Amygdala (tissue), 56 donors: Measurements from ENCODE around the gene CFAP70.
"Not testable (repeated sequence)": the region's sequence is repeated elsewhere in the genome, so short reads cannot be mapped to it uniquely, and the experiment has no call there.

ENCODE experiments used
- DNase-seq, 56 donors: peaks; one replicate each; lab custom pipeline; 2025; lab: John Stamatoyannopoulos, UW

The CFAP70 gene

DNA sequence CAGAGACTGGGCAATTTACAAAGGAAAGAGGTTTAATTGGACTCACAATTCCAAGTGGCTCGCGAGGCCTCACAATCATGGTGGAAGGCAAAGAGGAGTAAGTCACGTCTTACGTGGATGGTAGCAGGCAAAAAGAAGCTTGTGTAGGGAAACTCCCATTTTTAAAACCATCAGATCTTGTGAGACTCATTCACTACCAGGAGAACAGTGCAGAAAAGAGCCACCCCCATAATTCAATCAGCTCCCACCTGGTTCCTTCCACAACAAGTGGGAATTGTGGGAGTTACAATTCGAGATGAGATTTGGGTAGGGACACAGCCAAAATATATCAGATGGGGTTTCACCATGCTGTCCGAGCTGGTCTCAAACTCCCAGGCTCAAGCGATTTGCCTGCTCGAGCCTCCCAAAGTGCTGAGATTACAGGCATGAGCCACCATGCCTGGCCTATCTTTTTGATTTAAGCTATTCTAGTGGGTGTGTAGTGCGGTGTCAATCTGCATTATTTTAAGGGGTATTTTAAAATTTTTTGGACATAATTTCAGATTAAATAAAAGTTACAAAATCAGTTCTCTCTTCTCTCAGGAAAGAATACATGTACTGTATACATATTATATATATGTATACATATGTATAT lies 97.2 kb downstream of the CFAP70 start:
- DNase-seq: no peak

DNA sequence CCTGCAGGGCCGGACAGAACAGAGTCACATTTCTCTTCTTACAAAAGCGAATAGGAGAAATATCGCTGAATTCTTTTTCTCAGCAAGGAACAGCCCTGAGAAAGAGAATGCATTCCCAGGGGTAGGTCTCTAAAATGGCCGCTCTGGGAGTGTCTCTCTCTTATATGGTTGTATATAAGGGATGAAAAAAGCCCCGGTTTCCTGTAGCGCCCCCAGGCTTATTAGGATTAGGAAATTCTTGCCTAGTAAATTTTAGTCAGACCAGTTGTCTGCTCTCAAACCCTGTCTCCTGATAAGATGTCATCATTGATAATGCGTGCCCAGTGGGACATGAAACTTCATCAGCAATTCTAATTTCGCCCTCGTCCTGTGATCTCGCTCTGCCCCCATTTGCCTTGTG lies 100.1 kb downstream of the CFAP70 start:
- not testable (repeated sequence) for DNase-seq

DNA sequence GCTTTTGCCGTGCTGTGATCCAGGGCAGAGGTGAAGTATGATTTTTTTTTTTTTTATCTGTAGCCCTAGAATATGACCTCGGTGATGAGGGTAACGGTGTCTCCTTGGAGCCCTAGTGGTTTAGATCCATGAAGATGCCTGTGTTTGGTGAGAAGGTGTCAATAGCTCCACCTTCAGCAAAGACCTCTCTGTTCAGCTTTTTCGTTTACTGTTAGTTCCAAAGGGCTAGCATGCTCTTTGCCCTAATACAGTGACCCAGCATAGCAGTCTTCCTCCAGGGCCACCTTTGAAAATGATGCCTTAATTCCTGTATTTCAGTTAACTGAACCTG lies 105.5 kb downstream of the CFAP70 start:
- DNase-seq: no peak

DNA sequence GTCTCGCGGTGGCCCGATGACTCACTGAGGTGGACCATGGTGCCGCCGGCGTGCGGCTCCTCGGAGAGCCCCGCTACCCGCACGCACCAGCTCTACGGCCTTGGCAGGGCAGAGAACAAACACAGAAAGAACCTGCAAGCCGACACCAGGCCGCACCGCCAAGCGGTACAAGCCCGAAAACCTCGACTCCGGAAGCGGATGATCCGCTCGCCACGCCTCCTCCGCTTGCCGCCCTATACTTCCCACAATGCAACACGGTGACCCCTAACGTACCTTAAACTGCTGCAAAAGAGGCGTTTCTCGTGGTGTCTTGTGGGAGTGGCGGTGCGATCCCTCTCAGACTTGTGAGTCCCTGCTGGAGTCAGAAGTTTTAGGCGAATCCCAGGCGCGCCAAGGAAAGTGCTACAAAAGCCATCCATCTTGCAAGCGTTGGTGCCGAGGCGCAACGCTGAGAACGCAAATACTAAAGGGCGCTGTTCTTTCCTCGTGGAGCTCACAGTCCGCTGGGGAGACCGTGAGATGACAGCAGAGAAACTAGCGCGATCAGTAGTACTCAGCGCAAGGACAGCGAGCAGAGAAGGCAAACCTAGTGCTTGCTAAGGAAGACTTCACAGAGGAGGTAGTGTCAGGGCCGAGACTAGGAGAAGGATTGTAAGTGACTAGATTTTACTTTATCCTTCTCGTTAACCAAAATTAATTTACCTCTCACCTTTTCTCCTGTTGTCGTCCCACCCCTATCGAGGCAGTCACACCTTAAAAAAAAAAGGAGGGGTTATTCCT lies 106.0 kb downstream of the CFAP70 start, which contains the start of gene MRPS16:
Gene MRPS16 (minus strand): TSS at position 200 of the 780 bp plus-strand sequence. CDS start 162 bp downstream, at position 38.
- DNase-seq: peak; percentile 69 to 97 (median 90)

DNA sequence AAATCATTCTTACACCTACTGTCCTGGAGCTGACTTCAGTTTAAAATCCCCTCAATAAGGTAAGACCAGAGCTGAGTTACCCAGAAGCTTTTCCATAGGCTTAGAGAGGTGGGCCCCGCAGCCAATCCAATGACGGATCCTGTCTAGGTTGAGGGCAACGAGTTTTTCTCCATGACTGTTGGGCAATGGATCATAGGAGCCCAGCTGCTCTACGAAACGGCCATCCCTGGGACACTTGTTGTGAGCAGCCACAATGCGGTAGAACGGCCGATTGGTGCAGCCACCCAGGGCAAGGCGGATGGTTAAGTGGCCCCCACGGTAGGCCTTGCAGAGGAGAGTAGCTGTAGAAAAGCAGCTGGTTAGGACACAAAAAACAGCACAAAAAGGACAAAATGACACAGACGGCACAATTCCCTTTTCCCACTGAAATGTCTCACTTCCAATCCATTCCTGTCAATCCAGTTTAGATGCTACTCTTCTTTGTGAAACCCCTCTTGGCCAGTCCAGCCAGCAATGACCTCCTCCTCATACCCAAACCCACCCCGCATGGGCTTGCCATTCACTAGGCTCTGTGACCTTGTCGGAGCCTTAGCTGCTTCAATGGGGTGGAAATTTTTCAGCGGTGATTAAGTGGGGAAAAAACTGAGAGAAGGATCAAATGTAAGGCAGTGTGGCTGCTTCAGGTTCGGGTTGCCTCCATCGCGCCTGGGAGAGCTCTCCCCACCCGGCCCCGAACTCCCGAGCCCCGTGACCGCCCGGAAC lies 106.8 kb downstream of the CFAP70 start:
- DNase-seq: peak in 1 of 56 donors; percentile 30

DNA sequence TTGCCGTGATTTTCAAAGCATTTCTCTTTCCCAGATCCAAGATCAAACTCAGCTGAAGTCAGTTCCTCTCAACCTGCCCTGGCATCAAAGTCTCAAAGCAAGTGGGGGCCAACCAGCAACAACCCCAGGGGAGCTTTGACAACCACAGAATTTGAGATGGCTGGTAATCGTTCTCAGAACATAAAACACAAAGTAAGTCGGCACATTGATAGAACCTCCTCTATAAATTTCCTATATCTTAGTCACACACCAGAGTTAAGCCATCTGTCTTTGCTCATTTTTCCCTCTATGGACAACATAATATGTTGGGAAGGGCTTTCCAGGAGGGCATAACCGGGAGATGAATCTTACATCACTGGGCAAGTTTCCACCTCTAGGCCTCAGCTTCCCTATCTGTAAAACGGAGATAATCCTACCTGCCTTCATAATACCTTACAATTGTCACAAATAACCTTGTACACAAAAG lies 110.4 kb downstream of the CFAP70 start:
- no peak for DNase-seq

DNA sequence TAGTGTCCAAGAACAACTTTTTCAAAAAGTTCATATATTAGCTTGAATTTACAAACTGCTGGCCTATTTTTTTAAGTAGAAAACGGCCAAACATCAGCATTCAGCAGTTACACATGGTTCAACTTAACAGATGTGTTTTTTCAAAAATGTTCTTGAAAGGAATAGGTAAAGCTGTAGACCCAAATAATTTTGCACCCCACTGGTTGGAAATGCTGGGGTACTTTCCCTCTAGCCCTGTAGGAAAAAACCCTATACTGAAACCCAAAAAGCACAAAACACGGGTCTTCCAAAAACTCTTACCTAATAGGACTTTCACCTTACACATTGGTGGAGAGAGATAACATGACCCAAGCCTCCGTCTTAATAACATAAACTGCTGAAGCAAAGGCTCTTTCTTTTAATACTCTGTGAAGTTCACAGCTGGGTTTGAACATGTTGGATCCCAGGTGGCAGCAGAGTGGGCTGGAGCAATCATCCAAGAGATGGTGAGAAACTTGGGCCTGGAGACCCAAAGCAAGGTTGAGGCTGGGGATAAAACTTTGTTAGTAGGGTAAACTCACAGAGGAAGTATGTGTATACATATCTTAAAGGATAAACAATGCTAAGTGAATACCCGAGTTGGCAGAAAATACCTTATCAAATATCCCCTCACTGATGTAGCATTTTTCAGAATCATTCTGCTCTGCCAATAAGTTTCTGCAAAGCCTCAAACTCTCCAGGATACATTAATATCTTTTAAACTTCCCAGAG lies 111.0 kb downstream of the CFAP70 start:
- DNase-seq: no peak

DNA sequence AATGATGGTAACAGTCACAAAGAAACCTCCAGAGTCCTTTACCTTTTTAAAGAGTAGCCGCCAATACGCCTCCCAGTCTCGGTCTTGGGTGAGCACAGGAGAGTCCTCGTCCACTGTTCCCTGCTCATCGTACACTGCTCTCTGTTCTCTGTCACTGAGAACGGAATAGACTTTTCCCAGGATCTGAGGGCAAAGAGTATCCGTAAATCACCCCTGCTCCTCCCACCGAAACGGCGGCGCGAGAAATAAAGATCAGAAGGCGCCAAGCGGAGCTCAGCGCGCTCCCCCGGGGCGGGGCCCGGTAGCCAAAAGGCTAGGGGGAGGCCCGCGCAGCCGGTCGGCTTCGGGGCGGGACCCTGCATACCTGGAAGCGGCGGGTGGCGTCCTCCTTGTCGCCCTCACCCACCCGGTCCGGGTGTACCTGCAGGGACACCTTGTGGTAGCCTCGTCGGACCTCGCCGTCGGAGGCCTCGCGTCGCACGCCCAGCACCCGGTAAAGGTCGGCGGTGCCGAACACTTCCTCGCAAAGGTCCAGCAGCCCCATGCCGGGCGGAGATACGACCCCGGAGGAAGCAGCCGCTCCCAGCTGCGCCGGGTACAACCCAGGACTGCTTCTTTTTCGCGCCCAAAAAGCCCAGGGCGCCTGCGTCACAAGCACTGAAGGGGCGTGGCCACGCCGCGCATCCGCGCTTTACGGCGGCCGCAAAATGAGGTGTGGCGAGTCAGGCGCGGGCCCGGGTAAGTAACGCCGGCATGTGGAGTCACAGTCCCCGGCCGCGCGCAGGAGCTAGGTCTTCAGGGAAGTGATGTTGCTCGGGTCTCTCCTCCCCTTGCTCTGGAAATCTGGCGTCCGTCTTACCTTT lies 111.8 kb downstream of the CFAP70 start, which contains the start of gene DNAJC9:
Gene DNAJC9 (minus strand): TSS at position 610 of the 863 bp plus-strand sequence. CDS start 66 bp downstream, at position 544.
- peak; percentile 42 to 98 (median 86) for DNase-seq

DNA sequence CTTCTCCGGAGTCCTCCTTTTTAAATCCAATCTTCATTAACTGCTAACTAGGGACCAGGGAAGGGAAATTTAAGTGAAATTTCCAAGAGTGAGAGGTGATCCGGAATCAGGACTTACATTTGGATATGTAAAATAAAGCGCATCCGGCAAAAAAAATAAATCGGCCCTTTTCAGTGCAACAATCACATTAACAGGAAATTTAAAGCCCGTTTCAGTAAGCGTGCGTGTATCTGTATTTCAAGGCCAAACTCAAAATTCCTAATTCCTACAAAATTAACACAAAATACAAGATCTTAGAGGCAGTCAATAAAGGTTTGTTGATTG lies 112.4 kb downstream of the CFAP70 start:
- no peak for DNase-seq

DNA sequence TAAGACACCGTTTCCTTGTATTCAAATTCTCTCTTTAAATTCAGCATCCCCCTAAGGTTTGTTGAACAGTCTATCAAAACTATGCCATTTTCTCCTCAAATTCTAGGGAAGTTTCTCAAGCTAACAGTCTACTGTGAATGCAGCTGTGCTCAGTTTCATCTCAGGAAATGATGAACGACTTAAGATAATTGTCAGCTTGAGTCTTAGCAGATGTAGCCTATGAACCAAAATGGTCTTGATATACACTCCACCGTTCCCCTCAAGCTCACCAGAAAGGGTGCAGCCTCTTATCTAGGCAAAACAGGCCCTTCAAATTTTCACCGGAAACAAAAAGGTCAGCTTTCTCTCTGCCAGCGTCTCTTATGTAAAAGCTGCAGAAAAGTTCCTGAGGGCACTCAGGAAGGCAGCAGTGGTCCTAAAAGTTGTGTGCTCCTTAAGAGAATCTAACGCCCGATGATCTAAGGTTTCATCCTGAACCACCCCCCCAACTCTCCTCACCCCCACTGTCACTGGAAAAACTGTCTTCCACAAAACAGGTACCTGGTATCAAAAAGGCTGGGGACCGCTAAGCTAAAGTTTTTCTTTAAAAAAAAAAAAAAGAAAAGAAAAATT lies 113.7 kb downstream of the CFAP70 start:
- DNase-seq: no peak

DNA sequence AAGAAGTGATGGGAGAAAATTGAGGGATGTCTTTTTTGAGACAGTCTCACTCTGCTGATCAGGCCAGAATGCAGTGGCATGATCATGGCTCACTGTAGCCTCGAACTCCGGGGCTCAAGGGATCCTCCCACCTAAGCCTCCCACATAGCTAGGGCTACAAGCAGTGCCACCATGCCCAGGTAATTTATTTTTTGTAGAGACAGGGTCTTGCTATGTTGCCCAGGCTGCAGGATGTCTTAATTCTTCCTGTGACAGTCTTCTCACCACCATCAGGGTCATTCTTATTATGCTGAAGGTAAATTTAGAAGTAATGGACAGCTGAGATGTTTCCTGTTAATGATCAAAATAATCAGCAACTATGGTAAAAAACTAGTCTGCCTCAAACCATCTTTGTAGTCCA lies 118.8 kb downstream of the CFAP70 start:
- no peak for DNase-seq

DNA sequence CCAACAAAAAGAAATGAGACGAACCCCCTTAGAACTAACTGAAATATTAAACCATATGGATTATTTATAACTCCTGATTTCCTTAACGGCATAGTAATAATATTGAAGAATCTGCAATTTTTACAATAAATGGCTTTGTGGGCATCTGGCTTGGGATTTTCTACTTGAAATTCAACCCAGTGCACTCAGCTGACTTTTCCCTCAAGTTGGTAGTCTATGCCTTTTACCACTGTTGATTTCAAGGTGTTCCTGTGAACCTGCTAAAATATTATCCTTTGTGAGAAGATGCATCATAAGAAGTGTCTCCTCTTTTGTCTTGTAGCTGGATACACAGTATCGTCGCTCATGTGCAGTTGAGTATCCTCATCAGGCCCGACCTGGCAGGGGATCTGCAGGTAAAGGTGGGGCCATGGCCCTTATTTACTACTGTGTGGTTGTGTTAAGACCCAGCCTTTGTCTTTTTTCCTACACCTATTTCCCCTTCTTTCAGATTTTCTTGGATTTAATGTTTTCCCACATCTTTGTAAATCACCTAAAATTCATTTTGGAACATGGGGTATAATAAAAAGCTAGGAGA lies 119.6 kb downstream of the CFAP70 start:
- DNase-seq: no peak

DNA sequence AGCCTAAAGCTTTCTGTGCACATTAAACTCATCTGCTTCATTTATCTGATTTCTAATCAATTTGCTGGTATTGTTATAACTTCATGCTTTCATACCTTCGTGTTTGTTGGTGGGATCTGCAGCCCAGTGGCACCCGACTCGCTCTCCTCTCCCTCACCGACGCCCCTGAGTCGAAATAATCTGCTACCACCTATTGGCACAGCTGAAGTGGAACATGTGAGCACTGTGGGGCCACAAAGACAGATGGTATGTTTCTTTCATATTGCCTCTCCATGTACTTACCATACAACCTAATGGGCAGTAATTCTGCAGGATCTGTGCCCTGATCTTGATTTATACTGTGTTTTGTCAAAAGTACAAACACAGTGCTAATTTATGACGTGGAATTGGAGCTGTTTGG lies 124.0 kb downstream of the CFAP70 start:
- no peak for DNase-seq

DNA sequence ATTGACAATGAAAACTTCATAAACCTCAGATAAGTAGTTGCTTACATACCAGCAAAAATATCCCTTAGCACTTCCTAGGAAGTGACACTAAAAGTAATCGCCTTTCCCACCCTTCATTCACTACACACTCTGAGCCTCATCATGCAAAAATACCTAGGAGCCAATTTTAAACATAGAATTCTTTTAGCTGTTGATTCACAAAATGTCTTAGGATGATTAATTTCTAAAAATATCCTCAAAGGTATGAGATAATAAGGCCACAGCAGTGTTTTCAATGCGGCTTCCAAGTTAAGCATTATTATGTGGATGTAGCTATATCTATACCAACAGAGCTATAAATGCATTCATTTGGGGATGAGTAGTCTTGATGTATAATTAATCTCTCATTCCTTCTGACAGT lies 124.8 kb downstream of the CFAP70 start:
- no peak for DNase-seq

DNA sequence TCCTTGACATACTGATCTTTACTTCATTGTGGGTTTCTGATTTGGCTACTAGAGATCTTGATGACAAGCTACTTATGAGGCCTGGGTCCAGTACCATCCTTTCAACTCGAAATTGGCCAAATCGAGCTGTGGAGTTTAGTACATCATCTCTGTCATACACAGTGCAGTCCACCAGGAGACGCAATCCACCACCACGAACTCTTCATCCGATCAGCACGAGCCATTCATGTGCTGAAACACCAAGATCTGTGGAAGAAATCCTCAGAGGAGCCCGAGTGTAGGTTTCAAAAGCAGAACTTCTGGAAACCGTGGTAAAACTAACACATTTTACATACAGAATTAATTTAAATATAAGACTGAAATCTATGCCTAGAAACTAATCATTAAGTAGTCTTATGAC lies 125.8 kb downstream of the CFAP70 start:
- DNase-seq: no peak

DNA sequence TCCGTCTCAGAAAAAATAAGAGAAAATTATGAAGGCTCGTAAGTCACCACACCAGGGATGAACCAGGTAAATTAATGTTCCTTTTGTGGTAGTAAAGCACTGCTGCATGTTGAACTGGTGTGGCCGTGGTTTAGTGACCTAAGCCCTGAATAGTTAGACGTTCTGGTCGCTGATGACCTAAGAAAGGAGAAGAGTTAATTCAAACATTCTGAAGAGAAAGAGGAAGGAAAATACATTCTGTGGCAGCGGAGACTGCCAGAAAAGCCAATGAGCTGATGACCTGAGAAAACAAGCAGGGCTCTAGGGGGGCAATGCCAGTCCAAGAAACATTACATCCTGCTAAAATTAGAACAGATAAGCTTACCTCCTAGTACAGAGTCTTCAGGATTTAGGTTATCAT lies 129.1 kb downstream of the CFAP70 start:
- no peak for DNase-seq

DNA sequence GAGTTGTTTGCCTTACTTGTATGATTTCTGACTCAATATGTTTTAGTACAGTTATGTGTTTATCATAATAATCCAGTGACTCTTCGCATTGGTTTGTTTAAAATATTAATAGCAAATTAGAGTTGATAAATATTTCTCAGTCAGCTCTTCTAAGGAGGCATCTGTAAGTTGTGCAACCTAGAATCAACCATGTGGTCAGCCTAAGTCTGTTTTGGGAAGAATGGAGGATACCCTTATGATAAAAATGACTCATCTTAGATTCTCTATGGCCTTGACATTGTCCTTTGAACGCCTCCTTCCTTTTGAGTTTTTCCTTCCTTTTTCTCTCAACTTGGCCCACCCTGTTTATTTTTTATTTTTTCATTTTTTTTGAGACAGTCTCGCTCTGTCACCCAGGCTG lies 130.4 kb downstream of the CFAP70 start:
- no peak for DNase-seq

DNA sequence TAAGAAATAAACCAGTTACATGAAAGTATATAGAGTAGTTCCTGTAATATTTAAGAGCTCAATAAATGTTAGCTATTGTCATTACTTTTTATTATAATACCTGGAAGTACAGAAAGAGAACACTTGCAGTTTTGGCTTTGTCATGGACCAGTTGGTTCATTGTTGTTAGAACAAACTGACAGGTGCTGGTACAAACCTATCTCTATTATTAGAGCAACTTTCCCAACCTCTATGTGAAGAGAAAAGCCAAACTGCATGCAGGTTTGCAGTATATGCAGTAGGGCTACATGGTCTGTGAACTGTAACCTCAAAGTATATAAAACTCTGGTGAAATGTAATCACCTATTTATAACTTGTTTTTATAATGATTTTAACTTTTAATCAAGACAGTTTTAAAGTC lies 132.0 kb downstream of the CFAP70 start:
- DNase-seq: no peak

DNA sequence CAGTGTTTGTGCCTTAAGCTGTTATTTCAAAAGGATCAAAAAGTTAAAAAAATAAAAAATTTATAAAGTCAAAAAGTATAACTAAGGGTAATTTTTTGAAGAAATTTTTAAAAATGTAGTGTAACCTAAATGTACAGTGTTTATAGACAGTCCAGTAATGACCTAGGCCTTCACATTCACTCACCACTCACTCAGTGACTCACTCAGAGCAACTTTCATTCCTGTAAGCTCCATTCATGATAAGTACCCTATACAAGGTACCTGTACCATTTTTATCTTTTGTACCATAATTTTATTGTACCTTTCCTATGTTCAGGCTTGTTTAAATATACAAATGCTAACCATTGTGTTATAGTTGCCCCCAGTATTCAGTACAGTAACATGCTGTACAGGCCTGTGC lies 133.1 kb downstream of the CFAP70 start:
- no peak for DNase-seq
